MM.1S (cell line): ENCODE measurements around the gene ANKRD24.
"Not testable (repeated sequence)": the region's sequence is repeated elsewhere in the genome, so short reads cannot be mapped to it uniquely, and the experiment has no call there.

Source experiments
- DNase-seq: peaks from one replicate; pipeline ENCODE4 v3.0.0-alpha.2; 2015
- H2AFZ ChIP-seq: fragments of 300-600 bp; sonication (generic); 2 replicates; pipeline ENCODE4 v1.6.0; 2016; ENCODE audit warnings: antibody characterized with exemption, low read length
- H3F3A ChIP-seq: fragments of 300-600 bp; sonication (generic); 2 replicates; pipeline ENCODE4 v1.6.1; 2016; ENCODE audit warnings: mild to moderate bottlenecking, antibody characterized with exemption, low read length, moderate library complexity, mixed read lengths; ENCODE audit not compliant: insufficient read depth
- H3K27ac ChIP-seq: fragments of 300-600 bp; sonication (generic); 2 replicates; pipeline ENCODE4 v1.5.1; 2016; ENCODE audit warnings: mild to moderate bottlenecking, low read length
- H3K27me3 ChIP-seq: fragments of 300-600 bp; sonication (generic); replicated peaks from 2 replicates; pipeline ENCODE4 v1.6.0; 2016; ENCODE audit warnings: low read length; ENCODE audit not compliant: insufficient read depth
- H3K36me3 ChIP-seq: fragments of 300-600 bp; sonication (generic); replicated peaks from 2 replicates; pipeline ENCODE4 v1.6.1; 2016; ENCODE audit warnings: mild to moderate bottlenecking, low read length, mixed read lengths; ENCODE audit not compliant: insufficient read depth
- H3K4me1 ChIP-seq: fragments of 300-600 bp; sonication (generic); 2 replicates; pipeline ENCODE4 v1.6.1; 2016; ENCODE audit warnings: low read length, mixed read lengths
- H3K4me2 ChIP-seq: fragments of 300-600 bp; sonication (generic); 2 replicates; pipeline ENCODE4 v1.6.0; 2016; ENCODE audit warnings: low read depth, low read length
- H3K4me3 ChIP-seq: fragments of 300-600 bp; sonication (generic); 2 replicates; pipeline ENCODE4 v1.5.1; 2016; ENCODE audit warnings: low read length, mixed read lengths
- H3K79me2 ChIP-seq: fragments of 300-600 bp; sonication (generic); 2 replicates; pipeline ENCODE4 v1.6.1; 2016; ENCODE audit warnings: mixed run types, low read length, mixed read lengths
- H3K9ac ChIP-seq: fragments of 300-600 bp; sonication (generic); 2 replicates; pipeline ENCODE4 v1.6.1; 2016; ENCODE audit warnings: low read length, mixed read lengths
- H3K9me2 ChIP-seq: fragments of 300-600 bp; sonication (generic); replicated peaks from 2 replicates; pipeline ENCODE4 v1.6.1; 2016; ENCODE audit warnings: mild to moderate bottlenecking, low read length, mixed read lengths; ENCODE audit not compliant: insufficient read depth
- H3K9me3 ChIP-seq: fragments of 300-600 bp; sonication (generic); replicated peaks from 2 replicates; pipeline ENCODE4 v1.6.1; 2016; ENCODE audit warnings: mild to moderate bottlenecking, low read length, mixed read lengths; ENCODE audit not compliant: insufficient read depth
- H4K20me1 ChIP-seq: fragments of 300-600 bp; sonication (generic); 2 replicates; pipeline ENCODE4 v1.6.1; 2016; ENCODE audit warnings: mild to moderate bottlenecking, low read length, moderate library complexity, mixed read lengths; ENCODE audit not compliant: insufficient read depth
- CTCF ChIP-seq: fragments of 300-600 bp; sonication (generic); IDR thresholded peaks from 2 replicates; pipeline ENCODE4 v1.5.1; 2016; ENCODE audit warnings: antibody characterized with exemption, low read length, mixed read lengths
- EZH2 ChIP-seq: fragments of 300-600 bp; sonication (generic); optimal IDR thresholded peaks from 2 replicates; pipeline ENCODE3; 2017; ENCODE audit warnings: low read depth, mild to moderate bottlenecking, antibody characterized with exemption, low read length, mixed read lengths
- EZH2phosphoT487 ChIP-seq: fragments of 300-600 bp; sonication (generic); IDR thresholded peaks from 2 replicates; pipeline ENCODE4 v1.6.1; 2018; ENCODE audit warnings: antibody characterized with exemption, low read length

The ANKRD24 gene

DNA sequence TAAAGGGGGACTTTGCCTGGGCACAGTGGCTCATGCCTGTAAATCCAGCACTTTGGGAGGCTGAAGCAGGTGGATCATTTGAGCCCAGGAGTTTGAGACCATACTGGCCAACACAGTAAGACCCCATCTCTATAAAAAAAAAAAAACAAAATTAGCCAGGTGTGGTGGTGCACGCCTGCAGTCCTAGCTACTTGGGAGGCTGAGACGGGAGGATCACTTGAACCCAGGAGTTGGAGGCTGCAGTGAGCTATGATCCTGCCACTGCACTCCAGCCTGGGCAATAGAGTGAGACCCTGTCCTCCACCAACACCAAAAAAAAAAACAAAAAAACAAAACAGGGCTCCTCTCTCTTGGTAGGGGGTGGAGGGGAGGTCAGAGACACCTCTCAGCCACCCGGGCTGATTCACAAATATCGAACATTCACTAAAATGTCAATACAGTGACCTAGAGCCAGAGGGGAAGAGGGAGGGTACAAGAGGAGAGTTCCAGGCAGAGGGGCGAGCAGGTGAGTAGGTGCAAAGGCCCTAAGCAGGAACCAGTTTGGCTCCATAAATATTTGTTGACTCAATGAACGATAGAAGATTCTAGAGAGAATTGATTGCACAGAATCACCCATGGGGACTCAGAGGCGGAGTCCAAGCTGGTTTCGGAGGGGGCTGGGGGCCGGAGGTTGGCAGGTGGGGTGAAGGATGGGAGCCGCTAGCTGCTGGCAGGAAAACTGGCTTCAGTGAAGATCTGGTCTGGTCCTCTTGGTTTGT, 30.1 kb upstream of the ANKRD24 start:
- Histone ChIP-seq H4K20me1 (no peaks in the 10 kb centered on the region), H3F3A (no peaks in the 10 kb centered on the region), H3K27me3 (peaks cover 92% of the 10 kb centered on the region), H2AFZ (no peak overlapping the region), H3K4me3 (no peak overlapping the region), H3K36me3 (no peaks in the 10 kb centered on the region), H3K9me3 (no peaks in the 10 kb centered on the region), H3K9me2 (no peaks in the 10 kb centered on the region), H3K79me2 (no peaks in the 10 kb centered on the region), H3K4me1 (peaks cover 5% of the 10 kb centered on the region; the same call in 1 of the 2 replicates), H3K9ac (no peak overlapping the region), H3K27ac (no peak overlapping the region), H3K4me2 (no peak overlapping the region)
- DNase-seq, result no peak
- TF ChIP-seq EZH2phosphoT487, result no peak
- TF ChIP-seq EZH2, result no peak
- no peak for TF ChIP-seq CTCF

DNA sequence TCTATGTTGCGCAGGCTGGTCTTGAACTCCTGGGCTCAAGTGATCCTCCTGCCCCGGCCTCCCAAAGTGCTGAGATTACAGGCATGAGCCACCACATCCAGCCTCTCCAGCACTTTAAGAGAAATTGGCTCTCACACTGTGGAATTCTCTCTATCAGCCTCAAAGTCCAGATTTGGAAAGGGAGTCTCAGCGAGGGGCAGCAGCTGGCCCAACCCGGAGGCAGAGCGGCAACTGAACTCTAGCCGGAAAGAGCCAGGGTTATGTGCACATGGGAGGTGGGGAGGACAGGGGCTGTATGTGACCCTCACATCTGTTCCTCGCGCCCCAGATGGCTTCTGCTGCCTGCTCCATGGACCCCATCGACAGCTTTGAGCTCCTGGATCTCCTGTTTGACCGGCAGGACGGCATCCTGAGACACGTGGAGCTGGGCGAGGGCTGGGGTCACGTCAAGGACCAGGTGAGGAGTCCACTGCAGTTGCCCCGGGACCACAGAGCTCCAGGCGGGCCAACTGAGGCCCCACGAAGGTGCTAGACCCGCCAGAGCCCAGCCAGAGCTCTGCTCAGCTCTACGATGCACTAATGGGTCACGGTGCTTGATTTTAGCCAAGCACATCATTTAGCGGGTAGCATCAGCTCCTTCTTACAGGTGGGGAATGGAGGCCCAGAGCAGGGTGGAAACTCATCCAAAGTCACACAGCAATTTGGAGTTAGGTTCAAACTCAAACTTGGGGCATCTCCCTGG, 27.7 kb upstream of the ANKRD24 start:
- peaks cover 93% of the 10 kb centered on the region for H3K27me3 ChIP-seq
- H3K9me2 ChIP-seq, result no peaks in the 10 kb centered on the region
- peaks cover 5% of the 10 kb centered on the region; the same call in 1 of the 2 replicates for H3K4me1 ChIP-seq
- H2AFZ ChIP-seq, result no peak overlapping the region
- no peaks in the 10 kb centered on the region for H4K20me1 ChIP-seq
- H3K27ac ChIP-seq, result no peak overlapping the region
- no peak overlapping the region for H3K4me3 ChIP-seq
- H3F3A ChIP-seq, result no peaks in the 10 kb centered on the region
- no peaks in the 10 kb centered on the region for H3K79me2 ChIP-seq
- TF ChIP-seq EZH2phosphoT487 (no peak), EZH2 (no peak), CTCF (no peak)
- no peak for DNase-seq
- no peaks in the 10 kb centered on the region for H3K9me3 ChIP-seq
- no peak overlapping the region for H3K9ac ChIP-seq
- H3K4me2 ChIP-seq, result no peak overlapping the region
- H3K36me3 ChIP-seq, result no peaks in the 10 kb centered on the region

GRCh38 chr19:4157164-4157563, 25.3 kb upstream of the ANKRD24 start:
- no peak overlapping the region for H3K4me3 ChIP-seq
- H3K9me3 ChIP-seq, result no peaks in the 10 kb centered on the region
- no peak overlapping the region for H3K27ac ChIP-seq
- H3K4me2 ChIP-seq, result no peak overlapping the region
- no peak for TF ChIP-seq CTCF
- TF ChIP-seq EZH2, result no peak
- no peak for TF ChIP-seq EZH2phosphoT487
- DNase-seq, result no peak
- no peak overlapping the region for H2AFZ ChIP-seq
- no peaks in the 10 kb centered on the region for H3K9me2 ChIP-seq
- peaks cover 5% of the 10 kb centered on the region; the same call in 1 of the 2 replicates for H3K4me1 ChIP-seq
- no peaks in the 10 kb centered on the region for H3F3A ChIP-seq
- H3K79me2 ChIP-seq, result no peaks in the 10 kb centered on the region
- peaks cover 94% of the 10 kb centered on the region for H3K27me3 ChIP-seq
- H3K36me3 ChIP-seq, result no peaks in the 10 kb centered on the region
- no peaks in the 10 kb centered on the region for H4K20me1 ChIP-seq
- H3K9ac ChIP-seq, result no peak overlapping the region

- not testable (repeated sequence) for H3K4me2 ChIP-seq, H2AFZ ChIP-seq, DNase-seq, H3K9ac ChIP-seq, H4K20me1 ChIP-seq, H3K4me3 ChIP-seq, H3K27ac ChIP-seq, H3K9me2 ChIP-seq, H3K9me3 ChIP-seq, H3K4me1 ChIP-seq, H3K36me3 ChIP-seq, H3F3A ChIP-seq, H3K79me2 ChIP-seq
- H3K27me3 ChIP-seq, result peaks cover 94% of the 10 kb centered on the region
Measured at GRCh38 chr19:4157971-4158370, 24.5 kb upstream of the ANKRD24 start.
